SK-N-SH treated with all-trans-retinoic acid at 6 μM for 48 hours (cell line): ENCODE data around the gene DOCK7.

Experiments used
- CSDC2 ChIP-seq: fragments of 250-450 bp; sonication (Bioruptor Pico); IDR thresholded peaks from 2 replicates; pipeline ENCODE4 v1.5.0; 2020; ENCODE audit warnings: mild to moderate bottlenecking, moderate library complexity
- ISL1 ChIP-seq: fragments of 250-450 bp; sonication (Bioruptor Pico); IDR thresholded peaks from 2 replicates; pipeline ENCODE4 v2.1.2; 2022; ENCODE audit warnings: mild to moderate bottlenecking, moderate library complexity
- RARB ChIP-seq: fragments of 250-450 bp; sonication (Bioruptor Pico); IDR thresholded peaks from 2 replicates; pipeline ENCODE4 v1.8.0; 2021; ENCODE audit warnings: mild to moderate bottlenecking, moderate library complexity
- TOX ChIP-seq: fragments of 250-450 bp; sonication (Bioruptor Pico); IDR thresholded peaks from 2 replicates; pipeline ENCODE4 v1.8.0; 2021; ENCODE audit warnings: mild to moderate bottlenecking, moderate library complexity, borderline replicate concordance
- ZC3H10 ChIP-seq: fragments of 250-450 bp; sonication (Bioruptor Pico); IDR thresholded peaks from 2 replicates; pipeline ENCODE4 v1.5.1; 2021; ENCODE audit warnings: mild to moderate bottlenecking, moderate library complexity
- ZNF70 ChIP-seq: fragments of 450-650 bp; formaldehyde crosslinking; IDR thresholded peaks from 2 replicates; pipeline ENCODE4 v1.5.0; 2020; ENCODE audit warnings: mild to moderate bottlenecking, moderate library complexity
- TF ChIP-seq, protein P1 (sequence below): fragments of 250-450 bp; sonication (Bioruptor Pico); IDR thresholded peaks from 2 replicates; pipeline ENCODE4 v1.8.0; 2020; ENCODE audit warnings: mild to moderate bottlenecking, moderate library complexity, borderline replicate concordance
- TF ChIP-seq, protein P2 (sequence below): fragments of 250-450 bp; sonication (Bioruptor Pico); IDR thresholded peaks from 2 replicates; pipeline ENCODE4 v1.5.0; 2020; ENCODE audit warnings: mild to moderate bottlenecking, moderate library complexity
- TF ChIP-seq, protein P3 (sequence below): fragments of 250-450 bp; sonication (Bioruptor Pico); IDR thresholded peaks from 2 replicates; pipeline ENCODE4 v1.5.1; 2021; ENCODE audit warnings: mild to moderate bottlenecking, moderate library complexity

DNA sequence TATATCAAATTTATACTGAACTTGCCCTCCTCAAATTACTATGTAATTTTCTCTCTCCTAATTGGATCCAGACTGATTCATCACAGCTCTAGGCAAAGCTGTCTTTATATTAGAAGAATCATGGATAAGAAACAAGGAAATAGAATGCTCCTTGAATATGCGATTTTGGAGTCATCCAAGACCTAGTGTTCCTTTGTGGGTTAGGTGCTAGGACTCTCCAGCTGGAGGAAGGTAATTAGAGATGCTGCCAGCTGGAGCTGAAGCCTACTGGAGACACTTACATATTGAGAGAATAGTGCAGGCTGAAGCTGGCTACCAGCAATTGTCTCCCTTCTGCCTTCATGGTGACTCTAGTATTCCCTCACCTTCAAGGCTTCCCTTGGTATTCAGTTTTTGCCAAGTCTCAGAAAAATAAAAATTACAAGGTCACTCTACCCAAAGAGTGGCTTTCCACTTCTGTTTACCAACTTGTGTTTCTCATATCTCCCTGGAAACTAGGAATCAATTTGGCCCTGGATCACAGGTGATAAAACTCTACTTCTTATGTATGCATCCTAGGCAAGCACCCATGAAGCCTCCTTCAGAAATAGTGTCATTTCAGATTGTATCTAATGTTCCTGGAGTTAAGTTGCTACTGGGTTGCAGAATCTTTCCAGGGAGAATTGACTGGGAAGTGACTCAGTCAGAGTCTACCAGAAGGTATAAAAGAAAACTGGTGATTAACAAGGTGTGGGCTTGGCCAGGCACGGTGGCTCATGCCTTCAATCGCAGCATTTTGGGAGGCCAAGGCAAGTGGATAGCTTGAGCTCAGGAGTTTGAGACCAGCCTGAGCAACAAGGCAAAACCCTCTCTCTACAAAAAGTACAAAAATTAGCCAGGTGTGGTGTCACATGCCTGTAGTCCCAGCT lies 24.4 kb upstream of the DOCK7 start:
- TF ChIP-seq ZC3H10 (CRISPR knock-in tag) (no peak), ZNF70 (CRISPR knock-in tag) (no peak), RARB (CRISPR knock-in tag) (no peak), CSDC2 (CRISPR knock-in tag) (no peak), TOX (CRISPR knock-in tag) (no peak), ISL1 (CRISPR knock-in tag) (no peak)
- TF ChIP-seq, protein P1, sequence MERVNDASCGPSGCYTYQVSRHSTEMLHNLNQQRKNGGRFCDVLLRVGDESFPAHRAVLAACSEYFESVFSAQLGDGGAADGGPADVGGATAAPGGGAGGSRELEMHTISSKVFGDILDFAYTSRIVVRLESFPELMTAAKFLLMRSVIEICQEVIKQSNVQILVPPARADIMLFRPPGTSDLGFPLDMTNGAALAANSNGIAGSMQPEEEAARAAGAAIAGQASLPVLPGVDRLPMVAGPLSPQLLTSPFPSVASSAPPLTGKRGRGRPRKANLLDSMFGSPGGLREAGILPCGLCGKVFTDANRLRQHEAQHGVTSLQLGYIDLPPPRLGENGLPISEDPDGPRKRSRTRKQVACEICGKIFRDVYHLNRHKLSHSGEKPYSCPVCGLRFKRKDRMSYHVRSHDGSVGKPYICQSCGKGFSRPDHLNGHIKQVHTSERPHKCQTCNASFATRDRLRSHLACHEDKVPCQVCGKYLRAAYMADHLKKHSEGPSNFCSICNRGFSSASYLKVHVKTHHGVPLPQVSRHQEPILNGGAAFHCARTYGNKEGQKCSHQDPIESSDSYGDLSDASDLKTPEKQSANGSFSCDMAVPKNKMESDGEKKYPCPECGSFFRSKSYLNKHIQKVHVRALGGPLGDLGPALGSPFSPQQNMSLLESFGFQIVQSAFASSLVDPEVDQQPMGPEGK = no peak
- TF ChIP-seq, protein P2, sequence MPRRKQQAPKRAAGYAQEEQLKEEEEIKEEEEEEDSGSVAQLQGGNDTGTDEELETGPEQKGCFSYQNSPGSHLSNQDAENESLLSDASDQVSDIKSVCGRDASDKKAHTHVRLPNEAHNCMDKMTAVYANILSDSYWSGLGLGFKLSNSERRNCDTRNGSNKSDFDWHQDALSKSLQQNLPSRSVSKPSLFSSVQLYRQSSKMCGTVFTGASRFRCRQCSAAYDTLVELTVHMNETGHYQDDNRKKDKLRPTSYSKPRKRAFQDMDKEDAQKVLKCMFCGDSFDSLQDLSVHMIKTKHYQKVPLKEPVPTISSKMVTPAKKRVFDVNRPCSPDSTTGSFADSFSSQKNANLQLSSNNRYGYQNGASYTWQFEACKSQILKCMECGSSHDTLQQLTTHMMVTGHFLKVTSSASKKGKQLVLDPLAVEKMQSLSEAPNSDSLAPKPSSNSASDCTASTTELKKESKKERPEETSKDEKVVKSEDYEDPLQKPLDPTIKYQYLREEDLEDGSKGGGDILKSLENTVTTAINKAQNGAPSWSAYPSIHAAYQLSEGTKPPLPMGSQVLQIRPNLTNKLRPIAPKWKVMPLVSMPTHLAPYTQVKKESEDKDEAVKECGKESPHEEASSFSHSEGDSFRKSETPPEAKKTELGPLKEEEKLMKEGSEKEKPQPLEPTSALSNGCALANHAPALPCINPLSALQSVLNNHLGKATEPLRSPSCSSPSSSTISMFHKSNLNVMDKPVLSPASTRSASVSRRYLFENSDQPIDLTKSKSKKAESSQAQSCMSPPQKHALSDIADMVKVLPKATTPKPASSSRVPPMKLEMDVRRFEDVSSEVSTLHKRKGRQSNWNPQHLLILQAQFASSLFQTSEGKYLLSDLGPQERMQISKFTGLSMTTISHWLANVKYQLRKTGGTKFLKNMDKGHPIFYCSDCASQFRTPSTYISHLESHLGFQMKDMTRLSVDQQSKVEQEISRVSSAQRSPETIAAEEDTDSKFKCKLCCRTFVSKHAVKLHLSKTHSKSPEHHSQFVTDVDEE (CRISPR knock-in tag) = no peak
- TF ChIP-seq, protein P3, sequence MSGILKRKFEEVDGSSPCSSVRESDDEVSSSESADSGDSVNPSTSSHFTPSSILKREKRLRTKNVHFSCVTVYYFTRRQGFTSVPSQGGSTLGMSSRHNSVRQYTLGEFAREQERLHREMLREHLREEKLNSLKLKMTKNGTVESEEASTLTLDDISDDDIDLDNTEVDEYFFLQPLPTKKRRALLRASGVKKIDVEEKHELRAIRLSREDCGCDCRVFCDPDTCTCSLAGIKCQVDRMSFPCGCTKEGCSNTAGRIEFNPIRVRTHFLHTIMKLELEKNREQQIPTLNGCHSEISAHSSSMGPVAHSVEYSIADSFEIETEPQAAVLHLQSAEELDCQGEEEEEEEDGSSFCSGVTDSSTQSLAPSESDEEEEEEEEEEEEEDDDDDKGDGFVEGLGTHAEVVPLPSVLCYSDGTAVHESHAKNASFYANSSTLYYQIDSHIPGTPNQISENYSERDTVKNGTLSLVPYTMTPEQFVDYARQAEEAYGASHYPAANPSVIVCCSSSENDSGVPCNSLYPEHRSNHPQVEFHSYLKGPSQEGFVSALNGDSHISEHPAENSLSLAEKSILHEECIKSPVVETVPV = no peak
